Measurements from ENCODE around the gene HLA-DQB2. TPM values are rescaled to one million over a fixed set of nuclear protein-coding genes. Genes with fewer than 3 reads are reported as not detected.

The HLA-DQB2 gene
- polyA plus RNA-seq, 1 donor (not counting 4 experiments of a cell fraction or from before 2014, with no cell fraction given): not detected

DNA sequence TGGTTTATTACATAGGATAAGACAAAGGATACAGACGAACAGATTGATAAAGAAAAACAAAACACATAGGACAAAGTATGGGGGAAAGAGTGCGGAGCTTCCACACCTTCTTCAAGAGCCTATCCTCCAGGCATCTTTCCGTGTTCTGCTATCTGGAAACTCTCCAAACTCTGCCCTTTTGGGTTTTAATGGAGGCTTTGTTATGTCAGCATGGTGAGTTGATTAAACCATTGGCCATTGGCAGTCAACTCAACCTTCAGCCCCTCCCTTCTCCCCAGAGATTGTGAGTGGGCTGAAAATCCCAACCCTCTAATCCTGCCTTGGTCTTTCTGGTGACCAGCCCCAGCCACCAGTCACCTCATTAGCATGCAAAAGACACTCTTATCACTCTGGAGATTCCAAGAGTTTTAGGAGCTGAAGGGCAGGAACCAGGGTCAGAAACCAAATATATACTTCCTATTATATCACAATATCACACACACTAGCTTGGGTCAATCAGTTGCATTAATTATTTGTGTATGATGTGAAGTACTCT is 29.6 kb upstream of the HLA-DQB2 start:
- Histone ChIP-seq H3K36me3 (ENCODE audit: control insufficient read depth in 2 of 2, extremely low read depth in 1 of 2, insufficient read depth in 2 of 2, low read length in 2 of 2) (no peaks in the 10 kb centered on the region), H2AFZ (ENCODE audit: control insufficient read depth, low read length) (no peak overlapping the region), H3K27ac (ENCODE audit: control insufficient read depth, insufficient read depth, low read length) (no peak overlapping the region), H3K27me3 (ENCODE audit: control insufficient read depth, extremely low read depth, insufficient read depth, low read length) (peaks cover 9% of the 10 kb centered on the region), H3K4me3 (ENCODE audit: control insufficient read depth in 2 of 3, extremely low read depth in 1 of 3, insufficient read depth in 2 of 3, low read depth in 1 of 3, low read length in 3 of 3) (no peak overlapping the region), H3K9me1 (ENCODE audit: control insufficient read depth, extremely low read depth, insufficient read depth, low read length) (no peaks in the 10 kb centered on the region), H3K9ac (ENCODE audit: control insufficient read depth, extremely low read depth, insufficient read depth, low read length) (no peak overlapping the region), H3K4me2 (ENCODE audit: control insufficient read depth, extremely low read depth, insufficient read depth, low read depth, low read length) (no peak overlapping the region), H3K4me1 (ENCODE audit: control insufficient read depth, extremely low read depth, insufficient read depth, low read length) (peaks cover 16% of the 10 kb centered on the region), H4K20me1 (ENCODE audit: control insufficient read depth, extremely low read depth, insufficient read depth, low read length) (no peaks in the 10 kb centered on the region), H3K9me3 (ENCODE audit: control insufficient read depth, low read depth, low read length) (no peaks in the 10 kb centered on the region), H3K79me2 (ENCODE audit: control insufficient read depth, insufficient read depth, low read length) (no peaks in the 10 kb centered on the region)
- no peak for FAIRE-seq
- dilution Hi-C loops (cut with MboI; ENCODE audit: extremely low pct_ligation_motif_present, low sequenced_read_pairs): no loop called here
- no peak for DNase-seq (ENCODE audit: low read depth, low spot score)
- TF ChIP-seq, protein P1, sequence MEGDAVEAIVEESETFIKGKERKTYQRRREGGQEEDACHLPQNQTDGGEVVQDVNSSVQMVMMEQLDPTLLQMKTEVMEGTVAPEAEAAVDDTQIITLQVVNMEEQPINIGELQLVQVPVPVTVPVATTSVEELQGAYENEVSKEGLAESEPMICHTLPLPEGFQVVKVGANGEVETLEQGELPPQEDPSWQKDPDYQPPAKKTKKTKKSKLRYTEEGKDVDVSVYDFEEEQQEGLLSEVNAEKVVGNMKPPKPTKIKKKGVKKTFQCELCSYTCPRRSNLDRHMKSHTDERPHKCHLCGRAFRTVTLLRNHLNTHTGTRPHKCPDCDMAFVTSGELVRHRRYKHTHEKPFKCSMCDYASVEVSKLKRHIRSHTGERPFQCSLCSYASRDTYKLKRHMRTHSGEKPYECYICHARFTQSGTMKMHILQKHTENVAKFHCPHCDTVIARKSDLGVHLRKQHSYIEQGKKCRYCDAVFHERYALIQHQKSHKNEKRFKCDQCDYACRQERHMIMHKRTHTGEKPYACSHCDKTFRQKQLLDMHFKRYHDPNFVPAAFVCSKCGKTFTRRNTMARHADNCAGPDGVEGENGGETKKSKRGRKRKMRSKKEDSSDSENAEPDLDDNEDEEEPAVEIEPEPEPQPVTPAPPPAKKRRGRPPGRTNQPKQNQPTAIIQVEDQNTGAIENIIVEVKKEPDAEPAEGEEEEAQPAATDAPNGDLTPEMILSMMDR (optimal IDR thresholded peaks at IDR 0.05 in 1 of 3, IDR thresholded peaks at IDR 0.05 in 1 of 3, conservative IDR thresholded peaks at IDR 0.05 in 1 of 3; ENCODE audit: extremely low read depth in 1 of 3, insufficient read depth in 2 of 3, low read length in 3 of 3): no peak
- TF ChIP-seq EZH2 (IDR thresholded peaks at IDR 0.05; ENCODE audit: low read length): no peak

DNA sequence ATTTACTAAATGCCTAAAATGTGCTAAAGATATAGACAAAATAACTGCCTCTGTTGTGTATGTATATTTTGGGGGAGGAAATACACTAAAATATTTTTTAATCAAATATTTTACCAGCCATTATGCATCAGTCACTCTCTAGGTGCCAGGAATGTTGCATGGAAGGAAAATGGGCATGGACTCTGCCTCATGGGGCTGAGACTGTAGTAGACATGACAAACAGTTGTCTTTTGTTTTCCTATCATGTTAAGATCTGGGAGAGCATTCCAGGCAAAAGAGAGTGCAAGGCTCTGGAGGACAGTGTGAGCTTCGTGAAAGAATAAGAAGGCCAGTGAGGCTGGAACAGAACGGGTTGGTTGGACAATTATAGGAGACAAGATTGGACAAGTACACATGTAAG is 27.0 kb upstream of the HLA-DQB2 start:
- Histone ChIP-seq H3K4me3 (ENCODE audit: control insufficient read depth in 2 of 3, extremely low read depth in 1 of 3, insufficient read depth in 2 of 3, low read depth in 1 of 3, low read length in 3 of 3) (no peak overlapping the region), H3K27ac (ENCODE audit: control insufficient read depth, insufficient read depth, low read length) (no peak overlapping the region), H4K20me1 (ENCODE audit: control insufficient read depth, extremely low read depth, insufficient read depth, low read length) (no peaks in the 10 kb centered on the region), H3K9me1 (ENCODE audit: control insufficient read depth, extremely low read depth, insufficient read depth, low read length) (no peaks in the 10 kb centered on the region), H3K4me2 (ENCODE audit: control insufficient read depth, extremely low read depth, insufficient read depth, low read depth, low read length) (peak overlapping the region; percentile 51), H3K36me3 (ENCODE audit: control insufficient read depth in 2 of 2, extremely low read depth in 1 of 2, insufficient read depth in 2 of 2, low read length in 2 of 2) (no peaks in the 10 kb centered on the region), H3K4me1 (ENCODE audit: control insufficient read depth, extremely low read depth, insufficient read depth, low read length) (peaks cover 11% of the 10 kb centered on the region), H3K79me2 (ENCODE audit: control insufficient read depth, insufficient read depth, low read length) (no peaks in the 10 kb centered on the region), H2AFZ (ENCODE audit: control insufficient read depth, low read length) (no peak overlapping the region), H3K27me3 (ENCODE audit: control insufficient read depth, extremely low read depth, insufficient read depth, low read length) (peaks cover 9% of the 10 kb centered on the region), H3K9me3 (ENCODE audit: control insufficient read depth, low read depth, low read length) (no peaks in the 10 kb centered on the region), H3K9ac (ENCODE audit: control insufficient read depth, extremely low read depth, insufficient read depth, low read length) (no peak overlapping the region)
- dilution Hi-C loops (cut with MboI; ENCODE audit: extremely low pct_ligation_motif_present, low sequenced_read_pairs): no loop called here
- peak; percentile 80 for FAIRE-seq
- DNase-seq (ENCODE audit: low read depth, low spot score): no peak
- TF ChIP-seq, protein P1 (optimal IDR thresholded peaks at IDR 0.05 in 1 of 3, IDR thresholded peaks at IDR 0.05 in 1 of 3, conservative IDR thresholded peaks at IDR 0.05 in 1 of 3; ENCODE audit: extremely low read depth in 1 of 3, insufficient read depth in 2 of 3, low read length in 3 of 3): no peak
- TF ChIP-seq EZH2 (IDR thresholded peaks at IDR 0.05; ENCODE audit: low read length): no peak
